GM12865 (cell line): ENCODE data around the gene SH3BP1.
A peak's percentile ranks its signal among the peaks of the same experiment; 100 is the strongest.
"Not testable (repeated sequence)": the region's sequence is repeated elsewhere in the genome, so short reads cannot be mapped to it uniquely, and the experiment has no call there.

ENCODE experiments used
- DNase-seq: peaks from one replicate; pipeline ENCODE4 v3.0.0; 2010; ENCODE audit warnings: low read depth
- H3K4me3 ChIP-seq: 2 replicates; pipeline ENCODE4 v1.5.1; 2011; ENCODE audit warnings: mild to moderate bottlenecking, low read depth, low read length, control low read depth
- TF ChIP-seq, protein P1 (sequence below): IDR thresholded peaks from 2 replicates; pipeline ENCODE4 v1.5.1; 2011; ENCODE audit warnings: low read length, control low read depth, low read depth, inconsistent platforms; ENCODE audit not compliant: insufficient read depth; ENCODE audit errors: missing control alignments

SH3BP1 gene, protein sequence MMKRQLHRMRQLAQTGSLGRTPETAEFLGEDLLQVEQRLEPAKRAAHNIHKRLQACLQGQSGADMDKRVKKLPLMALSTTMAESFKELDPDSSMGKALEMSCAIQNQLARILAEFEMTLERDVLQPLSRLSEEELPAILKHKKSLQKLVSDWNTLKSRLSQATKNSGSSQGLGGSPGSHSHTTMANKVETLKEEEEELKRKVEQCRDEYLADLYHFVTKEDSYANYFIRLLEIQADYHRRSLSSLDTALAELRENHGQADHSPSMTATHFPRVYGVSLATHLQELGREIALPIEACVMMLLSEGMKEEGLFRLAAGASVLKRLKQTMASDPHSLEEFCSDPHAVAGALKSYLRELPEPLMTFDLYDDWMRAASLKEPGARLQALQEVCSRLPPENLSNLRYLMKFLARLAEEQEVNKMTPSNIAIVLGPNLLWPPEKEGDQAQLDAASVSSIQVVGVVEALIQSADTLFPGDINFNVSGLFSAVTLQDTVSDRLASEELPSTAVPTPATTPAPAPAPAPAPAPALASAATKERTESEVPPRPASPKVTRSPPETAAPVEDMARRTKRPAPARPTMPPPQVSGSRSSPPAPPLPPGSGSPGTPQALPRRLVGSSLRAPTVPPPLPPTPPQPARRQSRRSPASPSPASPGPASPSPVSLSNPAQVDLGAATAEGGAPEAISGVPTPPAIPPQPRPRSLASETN

DNA sequence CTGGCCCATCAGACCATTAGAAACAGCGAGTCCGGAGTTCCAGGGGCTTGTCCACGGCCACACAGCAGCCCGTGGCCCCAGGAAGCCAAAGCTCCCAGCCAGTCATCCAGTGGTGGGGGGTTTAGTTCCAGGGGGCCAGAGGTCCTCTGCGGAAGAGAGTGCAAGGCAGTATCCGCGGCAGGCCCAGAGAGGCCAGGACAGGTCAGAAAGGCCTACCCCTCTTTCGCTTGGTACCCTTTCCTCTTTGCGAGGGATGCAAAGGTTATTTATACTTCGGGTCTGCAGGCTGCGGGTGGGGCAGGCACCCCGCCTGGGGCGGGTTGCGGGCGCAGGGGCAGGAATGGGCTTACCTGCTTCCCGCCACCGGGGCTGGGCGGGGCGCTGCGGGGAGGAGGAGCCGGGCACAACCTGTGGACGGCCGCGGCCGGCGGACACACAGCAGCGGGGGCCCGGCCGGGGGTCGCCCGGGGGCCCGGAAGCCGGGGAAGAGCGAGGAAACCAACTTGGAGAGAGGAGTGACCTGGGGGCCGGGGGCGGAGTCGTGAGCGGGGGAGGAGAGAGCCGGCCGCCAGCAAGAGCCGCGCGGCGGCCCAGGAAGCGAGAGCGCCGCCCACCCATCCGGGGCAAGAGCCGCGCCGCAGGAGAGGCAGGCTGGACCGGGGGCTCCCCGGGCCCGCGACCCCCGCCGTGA is at the start of gene SH3BP1:
SH3BP1 (plus strand) TSS at position 600 of the 691 bp plus-strand sequence. CDS start 119 bp downstream, outside the sequence.
- H3K4me3 ChIP-seq: peak within 1 kb of the TSS; percentile 89
- TF ChIP-seq, protein P1, sequence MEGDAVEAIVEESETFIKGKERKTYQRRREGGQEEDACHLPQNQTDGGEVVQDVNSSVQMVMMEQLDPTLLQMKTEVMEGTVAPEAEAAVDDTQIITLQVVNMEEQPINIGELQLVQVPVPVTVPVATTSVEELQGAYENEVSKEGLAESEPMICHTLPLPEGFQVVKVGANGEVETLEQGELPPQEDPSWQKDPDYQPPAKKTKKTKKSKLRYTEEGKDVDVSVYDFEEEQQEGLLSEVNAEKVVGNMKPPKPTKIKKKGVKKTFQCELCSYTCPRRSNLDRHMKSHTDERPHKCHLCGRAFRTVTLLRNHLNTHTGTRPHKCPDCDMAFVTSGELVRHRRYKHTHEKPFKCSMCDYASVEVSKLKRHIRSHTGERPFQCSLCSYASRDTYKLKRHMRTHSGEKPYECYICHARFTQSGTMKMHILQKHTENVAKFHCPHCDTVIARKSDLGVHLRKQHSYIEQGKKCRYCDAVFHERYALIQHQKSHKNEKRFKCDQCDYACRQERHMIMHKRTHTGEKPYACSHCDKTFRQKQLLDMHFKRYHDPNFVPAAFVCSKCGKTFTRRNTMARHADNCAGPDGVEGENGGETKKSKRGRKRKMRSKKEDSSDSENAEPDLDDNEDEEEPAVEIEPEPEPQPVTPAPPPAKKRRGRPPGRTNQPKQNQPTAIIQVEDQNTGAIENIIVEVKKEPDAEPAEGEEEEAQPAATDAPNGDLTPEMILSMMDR: no peak
- peak; percentile 68 for DNase-seq

DNA sequence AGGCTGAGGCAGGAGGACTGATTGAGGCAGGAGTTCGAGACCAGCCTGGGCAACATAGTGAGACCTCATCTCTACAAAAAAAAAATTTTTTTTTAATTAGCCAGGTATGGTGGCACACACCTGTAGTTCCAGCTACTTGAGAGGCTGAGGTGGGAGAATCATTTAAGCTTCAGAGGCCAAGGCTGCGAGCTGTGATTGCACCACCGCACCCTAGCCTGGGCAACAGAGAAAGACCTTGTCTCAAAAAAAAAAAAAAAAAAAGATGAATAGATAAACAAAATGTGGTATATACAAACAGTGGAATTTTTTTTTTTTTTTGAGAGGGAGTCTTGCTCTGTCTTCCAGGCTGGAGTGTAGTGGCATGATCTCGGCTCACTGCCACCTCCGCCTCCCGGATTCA is 48.4 kb upstream of the SH3BP1 start:
- not testable (repeated sequence) for DNase-seq, H3K4me3 ChIP-seq

DNA sequence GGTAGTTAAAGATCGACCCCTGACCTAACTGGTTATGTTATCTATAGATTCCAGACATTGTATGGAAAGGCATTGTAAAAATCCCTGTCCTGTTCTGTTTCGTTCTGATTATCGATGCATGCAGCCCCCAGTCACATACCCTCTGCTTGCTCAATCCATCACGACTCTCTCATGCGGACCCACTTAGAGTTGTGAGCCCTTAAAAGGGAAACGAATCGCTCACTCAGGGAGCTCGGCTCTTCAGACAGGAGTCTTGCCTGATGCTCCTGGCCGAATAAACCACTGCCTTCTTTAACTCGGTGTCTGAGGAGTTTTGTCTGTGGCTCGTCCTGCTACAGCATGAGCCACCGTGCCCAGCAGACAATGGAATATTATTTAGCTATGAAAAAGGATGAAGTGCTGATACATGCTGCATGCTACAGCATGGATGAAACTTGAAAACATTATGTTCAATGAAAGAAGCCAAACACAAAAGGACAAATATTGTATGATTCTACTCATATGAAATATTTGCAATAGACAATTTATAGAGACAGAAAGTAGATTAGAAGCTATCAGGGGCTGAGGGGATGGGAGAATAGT is 47.6 kb upstream of the SH3BP1 start:
- no peak for DNase-seq
- H3K4me3 ChIP-seq: peak overlapping the region; percentile 64
- TF ChIP-seq, protein P1: no peak

DNA sequence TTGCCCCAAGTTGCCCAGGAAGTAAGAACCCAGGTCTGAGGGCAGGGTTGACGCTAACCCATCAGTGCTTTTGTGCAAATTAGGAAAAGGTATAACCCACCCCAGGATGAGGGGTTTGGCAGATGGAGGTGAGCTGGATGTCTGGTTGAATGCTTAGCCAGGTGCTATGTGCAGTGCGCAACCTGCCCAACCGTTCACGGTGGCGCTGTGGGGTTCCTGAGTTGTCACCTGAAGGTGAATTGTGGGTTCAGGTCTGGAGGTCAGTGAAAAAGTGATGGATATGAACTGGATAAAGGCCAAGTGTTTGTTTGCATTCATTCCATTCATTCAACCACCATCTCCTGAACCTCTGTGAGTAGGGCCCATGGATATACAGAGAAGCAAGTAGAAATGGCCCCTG is 45.2 kb upstream of the SH3BP1 start:
- H3K4me3 ChIP-seq: no peak overlapping the region
- DNase-seq: no peak
- TF ChIP-seq, protein P1: no peak

DNA sequence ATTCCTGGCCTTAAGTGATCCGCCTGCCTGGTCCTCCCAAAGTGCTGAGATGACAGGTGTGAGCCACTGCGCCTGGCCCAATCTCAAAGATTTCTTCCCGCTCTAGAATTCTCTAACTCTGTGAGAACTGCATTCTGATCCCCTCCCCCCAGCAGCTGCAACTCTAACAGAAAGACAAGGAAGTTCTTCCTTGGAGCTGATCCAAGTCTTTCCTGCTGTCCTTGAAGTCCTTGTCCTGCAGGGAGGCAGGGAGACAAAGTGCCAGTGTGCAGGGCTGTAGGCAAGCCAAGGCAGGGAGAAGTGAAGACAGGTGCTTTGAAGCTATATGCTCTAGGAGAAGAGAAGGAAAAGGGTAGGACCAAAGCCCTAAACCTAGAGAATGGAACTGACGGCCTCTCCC is 40.3 kb upstream of the SH3BP1 start:
- H3K4me3 ChIP-seq: no peak overlapping the region
- TF ChIP-seq, protein P1: no peak
- no peak for DNase-seq

DNA sequence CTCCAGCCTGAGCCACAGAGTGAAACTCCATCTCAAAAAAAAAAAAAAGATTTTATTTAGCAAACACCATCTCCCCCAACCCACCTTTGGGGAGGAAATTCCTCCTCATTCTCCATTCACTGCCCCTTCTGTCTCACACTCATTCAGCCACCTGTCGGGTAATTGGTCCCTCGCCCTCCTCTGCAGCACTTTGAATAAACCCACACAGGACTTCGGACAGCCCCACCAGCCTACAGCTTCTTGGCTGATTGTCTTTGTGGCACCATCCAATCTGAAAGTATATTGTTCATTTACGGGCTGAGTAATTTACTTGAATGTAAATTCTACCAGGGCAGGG is 38.3 kb upstream of the SH3BP1 start:
- TF ChIP-seq, protein P1: no peak
- no peak for DNase-seq
- H3K4me3 ChIP-seq: no peak overlapping the region
